Mesenchymal stem cell (in vitro differentiated cells and primary cell): ENCODE measurements around the gene EVC2.
A peak's percentile ranks its signal among the peaks of the same experiment; 100 is the strongest.

Source experiments
- DNase-seq: peaks from one replicate; pipeline ENCODE4 v3.0.0-alpha.2; 2013
- H2AFZ ChIP-seq: one replicate; pipeline ENCODE4 v1.6.1; 2013; ENCODE audit warnings: low read depth, mild to moderate bottlenecking, control low read depth, inconsistent platforms, low read length, moderate library complexity
- H2AK5ac ChIP-seq: 2 replicates; pipeline ENCODE4 v1.6.1; 2013; ENCODE audit warnings: low read length, moderate library complexity, mild to moderate bottlenecking, inconsistent platforms; ENCODE audit not compliant: severe bottlenecking
- H2BK120ac ChIP-seq: one replicate; pipeline ENCODE4 v1.6.1; 2013; ENCODE audit warnings: low read depth, mild to moderate bottlenecking, inconsistent platforms, low read length, moderate library complexity
- H2BK12ac ChIP-seq, 2 experiments: one replicate each; pipeline ENCODE4 v1.6.1; 2013; ENCODE audit warnings: inconsistent platforms in 2 of 2, low read length in 2 of 2, mild to moderate bottlenecking in 2 of 2, moderate library complexity in 2 of 2, control low read depth in 1 of 2
- H2BK15ac ChIP-seq: one replicate; pipeline ENCODE4 v1.6.1; 2013; ENCODE audit warnings: mild to moderate bottlenecking, low read depth, inconsistent platforms; ENCODE audit not compliant: poor library complexity, severe bottlenecking
- H2BK5ac ChIP-seq: 2 replicates; pipeline ENCODE4 v1.6.1; 2013; ENCODE audit warnings: low read depth, mild to moderate bottlenecking, low read length, control low read depth, inconsistent platforms; ENCODE audit not compliant: poor library complexity, severe bottlenecking
- H3K14ac ChIP-seq, 2 experiments: one replicate each; pipeline ENCODE4 v1.6.1; 2013; ENCODE audit warnings: inconsistent platforms in 2 of 2, low read length in 2 of 2, control low read depth in 1 of 2, mild to moderate bottlenecking in 1 of 2, moderate library complexity in 1 of 2
- H3K18ac ChIP-seq, 2 experiments: one replicate each; pipeline ENCODE4 v1.6.1; 2013; ENCODE audit warnings: inconsistent platforms in 2 of 2, low read length in 2 of 2, control low read depth in 1 of 2, low read depth in 1 of 2, mild to moderate bottlenecking in 1 of 2
- H3K23ac ChIP-seq, 2 experiments: one replicate each; pipeline ENCODE4 v1.6.1; 2013; ENCODE audit warnings: inconsistent platforms in 2 of 2, low read length in 2 of 2, mild to moderate bottlenecking in 2 of 2, moderate library complexity in 2 of 2, control low read depth in 1 of 2
- H3K27ac ChIP-seq: 2 replicates; pipeline ENCODE4 v1.5.1; 2013; ENCODE audit warnings: mild to moderate bottlenecking, moderate library complexity, low read length, control low read depth, inconsistent platforms; ENCODE audit not compliant: poor library complexity, severe bottlenecking
- H3K27me3 ChIP-seq, 2 experiments: 2 replicates each; pipeline versions ENCODE4 v1.6.1 to v1.7.0; 2013; ENCODE audit warnings: low read length in 2 of 2, mild to moderate bottlenecking in 2 of 2, moderate library complexity in 2 of 2, control low read depth in 1 of 2, inconsistent platforms in 1 of 2; ENCODE audit not compliant: control insufficient read depth in 1 of 2, insufficient read depth in 1 of 2
- H3K36me3 ChIP-seq, 2 experiments: 2 replicates each; pipeline versions ENCODE4 v1.6.1 to v1.7.0; 2013; ENCODE audit warnings: low read length in 2 of 2, control low read depth in 1 of 2, inconsistent platforms in 1 of 2, low read depth in 1 of 2, mild to moderate bottlenecking in 1 of 2; ENCODE audit not compliant: insufficient read depth in 2 of 2, control insufficient read depth in 1 of 2
- H3K4ac ChIP-seq, 2 experiments: one replicate each; pipeline ENCODE4 v1.6.1; 2013; ENCODE audit warnings: inconsistent platforms in 2 of 2, low read length in 2 of 2, mild to moderate bottlenecking in 2 of 2, moderate library complexity in 2 of 2, control low read depth in 1 of 2, low read depth in 1 of 2
- H3K4me1 ChIP-seq: 2 replicates; pipeline ENCODE4 v1.6.1; 2013; ENCODE audit warnings: low read depth, low read length, control low read depth; ENCODE audit not compliant: control insufficient read depth, insufficient read depth
- H3K4me2 ChIP-seq: 2 replicates; pipeline ENCODE4 v1.6.1; 2013; ENCODE audit warnings: low read length, mild to moderate bottlenecking, inconsistent platforms; ENCODE audit not compliant: poor library complexity, severe bottlenecking
- H3K4me3 ChIP-seq, 2 experiments: 2 replicates each; pipeline versions ENCODE4 v1.5.1 to v1.7.0; 2013; ENCODE audit warnings: low read length in 2 of 2, mild to moderate bottlenecking in 2 of 2, control low read depth in 1 of 2, low read depth in 1 of 2; ENCODE audit not compliant: insufficient read depth in 1 of 2
- H3K79me1 ChIP-seq: replicated peaks from 2 replicates; pipeline ENCODE4 v1.6.1; 2013; ENCODE audit warnings: mild to moderate bottlenecking, control low read depth, low read length, inconsistent platforms; ENCODE audit not compliant: poor library complexity, severe bottlenecking
- H3K9ac ChIP-seq: 2 replicates; pipeline ENCODE4 v1.7.0; 2013; ENCODE audit warnings: mild to moderate bottlenecking, low read length, moderate library complexity
- H3K9me3 ChIP-seq: 2 replicates; pipeline ENCODE4 v1.7.0; 2013; ENCODE audit warnings: mild to moderate bottlenecking, low read length; ENCODE audit not compliant: control insufficient read depth
- H4K8ac ChIP-seq: one replicate; pipeline ENCODE4 v1.6.1; 2013; ENCODE audit warnings: inconsistent platforms, mild to moderate bottlenecking, low read length, moderate library complexity
- H4K91ac ChIP-seq: one replicate; pipeline ENCODE4 v1.6.1; 2013; ENCODE audit warnings: mild to moderate bottlenecking, low read length, inconsistent platforms
- WGBS: methylation state at CpG from one replicate; pipeline ENCODE4 v1.1.7; 2013; ENCODE audit warnings: mixed read lengths; 5-methylcytosine and 5-hydroxymethylcytosine counted together

Gene EVC2

DNA sequence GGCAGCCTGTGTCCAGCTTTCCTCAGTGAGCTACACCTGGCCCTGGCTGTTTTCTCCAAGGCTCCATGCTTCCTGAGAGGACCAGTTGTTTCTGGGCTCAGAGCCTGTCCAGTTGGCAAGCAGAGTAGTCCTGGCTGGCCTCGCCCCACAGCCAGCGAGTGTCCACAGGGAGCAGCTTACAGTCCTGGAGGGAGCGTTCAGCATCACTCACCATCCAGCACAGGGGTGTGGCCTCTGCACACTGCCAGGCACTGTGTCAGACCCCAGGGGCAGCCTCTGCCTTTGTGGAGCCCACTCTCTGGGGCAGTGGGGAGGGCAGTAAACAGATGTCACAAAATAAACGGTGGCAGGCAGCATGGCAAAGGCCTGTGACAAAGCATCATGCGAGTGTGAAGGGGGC lies 26.5 kb upstream of the EVC2 start:
- Histone ChIP-seq H3K4me2 (no peak overlapping the region), H2BK12ac (no peak overlapping the region), H2AFZ (no peak overlapping the region), H3K14ac (no peak overlapping the region), H3K4me1 (peaks cover 2% of the 10 kb centered on the region), H3K9ac (peak overlapping the region; percentile 30), H2AK5ac (no peak overlapping the region), H3K4me3 (no peak overlapping the region), H3K4ac (no peak overlapping the region), H3K18ac (no peak overlapping the region), H2BK5ac (no peak overlapping the region), H3K27me3 (no peaks in the 10 kb centered on the region), H2BK15ac (no peak overlapping the region), H3K9me3 (no peaks in the 10 kb centered on the region), H4K8ac (no peak overlapping the region), H3K23ac (no peak overlapping the region), H3K79me1 (peaks cover 33% of the 10 kb centered on the region), H2BK120ac (no peak overlapping the region), H4K91ac (no peak overlapping the region), H3K27ac (no peak overlapping the region), H3K36me3 (peaks cover 56 to 89% of the 10 kb centered on the region in 2 experiments)
- DNase-seq, result no peak
- 94% methylated on average over 5 of the region's 5 CpGs for WGBS

DNA sequence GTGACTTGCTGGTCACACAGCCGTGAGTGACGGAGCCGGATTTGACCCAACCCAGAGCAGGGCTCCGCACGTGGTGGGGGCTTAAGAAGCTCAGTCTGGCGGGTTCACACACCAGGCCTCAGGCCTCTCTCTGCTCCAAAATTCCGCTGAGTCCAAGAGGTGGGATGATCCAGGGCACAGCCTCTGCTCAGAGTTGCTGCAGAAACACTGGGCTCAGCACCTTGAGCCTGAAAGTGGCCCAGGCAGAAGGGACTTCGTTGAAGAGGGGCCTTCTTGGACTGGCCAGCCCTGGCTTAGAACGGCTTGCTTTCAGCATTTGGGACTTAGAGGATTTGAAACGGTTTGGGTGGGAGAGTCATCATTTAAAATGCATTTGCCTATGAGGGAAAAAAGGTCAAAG lies 23.8 kb upstream of the EVC2 start:
- no peak overlapping the region for H3K14ac ChIP-seq
- peaks cover 62 to 87% of the 10 kb centered on the region in 2 experiments for H3K36me3 ChIP-seq
- H3K4ac ChIP-seq, result no peak overlapping the region
- no peak for DNase-seq
- no peak overlapping the region for H4K91ac ChIP-seq
- H4K8ac ChIP-seq, result no peak overlapping the region
- H2BK15ac ChIP-seq, result no peak overlapping the region
- 88% methylated on average over 10 of the region's 10 CpGs for WGBS
- H2BK5ac ChIP-seq, result no peak overlapping the region
- peaks cover 2% of the 10 kb centered on the region for H3K4me1 ChIP-seq
- H3K4me2 ChIP-seq, result no peak overlapping the region
- H3K4me3 ChIP-seq, result no peak overlapping the region
- no peaks in the 10 kb centered on the region for H3K9me3 ChIP-seq
- no peak overlapping the region for H2AK5ac ChIP-seq
- no peak overlapping the region for H2BK120ac ChIP-seq
- H3K23ac ChIP-seq, result no peak overlapping the region
- no peaks in the 10 kb centered on the region for H3K27me3 ChIP-seq
- H2BK12ac ChIP-seq, result no peak overlapping the region
- H3K79me1 ChIP-seq, result peaks cover 35% of the 10 kb centered on the region
- H3K9ac ChIP-seq, result no peak overlapping the region
- H2AFZ ChIP-seq, result no peak overlapping the region
- H3K18ac ChIP-seq, result no peak overlapping the region
- H3K27ac ChIP-seq, result no peak overlapping the region

GRCh38 chr4:5730993-5731990 lies 22.9 kb upstream of the EVC2 start:
- H3K79me1 ChIP-seq, result peaks cover 33% of the 10 kb centered on the region
- H3K27me3 ChIP-seq, result no peaks in the 10 kb centered on the region
- H3K23ac ChIP-seq, result no peak overlapping the region
- peaks cover 2% of the 10 kb centered on the region for H3K4me1 ChIP-seq
- H3K9ac ChIP-seq, result no peak overlapping the region
- H2BK12ac ChIP-seq, result no peak overlapping the region
- no peak overlapping the region for H2BK120ac ChIP-seq
- peaks cover 62 to 79% of the 10 kb centered on the region in 2 experiments for H3K36me3 ChIP-seq
- WGBS, result 91% methylated on average over 30 of the region's 30 CpGs
- no peaks in the 10 kb centered on the region for H3K9me3 ChIP-seq
- H2BK5ac ChIP-seq, result no peak overlapping the region
- no peak overlapping the region for H2AK5ac ChIP-seq
- H4K8ac ChIP-seq, result no peak overlapping the region
- H3K18ac ChIP-seq, result no peak overlapping the region
- H4K91ac ChIP-seq, result no peak overlapping the region
- peak overlapping the region in 1 of 2 experiments; percentile 9 for H3K14ac ChIP-seq
- H3K4ac ChIP-seq, result no peak overlapping the region
- no peak overlapping the region for H2BK15ac ChIP-seq
- H2AFZ ChIP-seq, result no peak overlapping the region
- H3K4me3 ChIP-seq, result no peak overlapping the region
- H3K27ac ChIP-seq, result no peak overlapping the region
- H3K4me2 ChIP-seq, result no peak overlapping the region
- DNase-seq, result peak; percentile 24

- Histone ChIP-seq H3K4me3 (no peak overlapping the region), H3K9me3 (no peaks in the 10 kb centered on the region), H3K4me1 (no peaks in the 10 kb centered on the region), H3K14ac (no peak overlapping the region), H3K79me1 (peaks cover 38% of the 10 kb centered on the region), H3K18ac (no peak overlapping the region), H2BK15ac (no peak overlapping the region), H3K36me3 (peaks cover 63 to 77% of the 10 kb centered on the region in 2 experiments), H2BK12ac (no peak overlapping the region), H3K23ac (no peak overlapping the region), H3K9ac (no peak overlapping the region), H3K27me3 (no peaks in the 10 kb centered on the region), H3K4me2 (no peak overlapping the region), H2AFZ (no peak overlapping the region), H3K4ac (no peak overlapping the region), H2AK5ac (no peak overlapping the region), H4K91ac (no peak overlapping the region), H4K8ac (no peak overlapping the region), H2BK5ac (no peak overlapping the region), H3K27ac (no peak overlapping the region), H2BK120ac (no peak overlapping the region)
- no peak for DNase-seq
- WGBS, result 94% methylated on average over 10 of the region's 10 CpGs
Measured at GRCh38 chr4:5730436-5730835, 22.1 kb upstream of the EVC2 start.
